ENCODE results near the gene PVALEF.
A peak's percentile ranks its signal among the peaks of the same experiment; 100 is the strongest.
"Not testable (repeated sequence)": the region's sequence is repeated elsewhere in the genome, so short reads cannot be mapped to it uniquely, and the experiment has no call there.

Gene PVALEF

DNA sequence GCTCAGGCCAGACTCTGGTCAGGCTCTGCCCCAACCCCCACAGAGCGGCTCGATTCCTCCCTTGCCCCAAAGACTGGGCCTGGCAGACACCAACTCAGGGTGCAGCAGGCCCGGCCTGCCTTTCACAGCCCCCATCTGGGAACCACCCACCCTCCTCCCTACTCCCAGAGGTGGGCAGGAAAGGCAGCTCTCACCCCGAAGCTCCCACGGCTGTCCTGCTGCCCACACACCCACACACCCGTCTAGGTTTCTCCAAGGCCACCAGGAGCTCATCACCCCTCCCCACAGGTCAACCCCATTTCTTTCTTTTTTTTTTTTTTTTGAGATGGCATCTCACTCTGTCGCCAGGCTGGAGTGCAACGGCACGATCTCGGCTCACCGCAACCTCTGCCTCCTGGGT is 53.7 kb downstream of the PVALEF start:
- DNase-seq (ENCODE audit: low spot score) = no peak

DNA sequence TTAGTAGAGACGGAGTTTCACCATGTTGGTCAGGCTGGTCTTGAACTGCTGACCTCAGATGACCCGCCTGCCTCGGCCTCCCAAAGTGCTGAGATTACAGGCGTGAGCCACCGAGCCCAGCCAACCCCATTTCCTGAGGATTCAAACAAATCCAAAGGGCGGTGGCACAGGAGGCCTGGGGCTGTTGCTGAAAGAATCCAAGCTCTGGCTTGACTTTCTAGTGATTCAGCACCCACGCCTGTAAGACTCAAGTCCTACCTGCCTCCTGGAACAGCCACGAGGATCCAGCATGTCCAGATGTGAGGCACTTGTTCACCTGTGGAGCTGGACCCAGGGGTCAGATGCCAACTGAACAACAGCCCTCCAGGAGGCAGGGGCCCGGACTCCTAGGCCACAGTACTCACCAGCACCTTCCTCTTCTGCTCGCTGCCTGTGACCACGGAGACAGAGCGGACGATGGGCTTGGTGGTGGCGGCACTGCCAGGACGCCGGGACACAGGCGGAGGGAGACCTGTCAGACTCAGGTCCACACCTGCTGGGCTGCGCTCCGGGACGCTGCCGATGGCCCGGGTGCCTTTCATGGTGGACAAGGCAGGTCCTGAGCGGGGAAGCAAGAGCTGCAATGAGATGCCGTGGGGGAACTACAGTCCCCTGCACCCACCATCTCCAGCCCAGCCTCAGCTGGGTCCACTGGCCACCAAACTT is 54.3 kb downstream of the PVALEF start:
- no peak for DNase-seq (ENCODE audit: low spot score)

DNA sequence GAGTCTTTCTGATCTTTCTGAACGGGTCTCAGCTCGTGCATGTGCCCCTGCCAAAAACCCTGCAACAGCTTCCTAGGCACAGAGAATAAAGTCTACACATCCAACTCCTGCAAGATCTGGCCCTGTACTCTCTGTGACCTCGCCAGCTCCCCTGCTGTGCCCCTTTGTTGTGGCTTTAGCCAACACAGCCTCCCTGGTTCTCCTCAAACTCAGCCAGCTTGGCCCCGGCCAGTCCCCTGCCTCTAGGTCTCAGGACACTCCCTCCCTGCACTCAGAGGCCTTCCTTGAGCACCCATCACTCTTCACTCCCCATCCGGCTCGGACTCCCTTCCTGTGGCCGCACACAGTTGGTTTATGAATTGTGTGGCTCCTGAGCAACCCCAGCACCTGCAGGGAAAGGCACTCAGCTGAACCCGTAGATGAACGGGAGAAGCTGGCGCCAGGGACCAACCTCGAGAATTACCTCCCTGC is 56.1 kb downstream of the PVALEF start:
- no peak for DNase-seq (ENCODE audit: low spot score)

DNA sequence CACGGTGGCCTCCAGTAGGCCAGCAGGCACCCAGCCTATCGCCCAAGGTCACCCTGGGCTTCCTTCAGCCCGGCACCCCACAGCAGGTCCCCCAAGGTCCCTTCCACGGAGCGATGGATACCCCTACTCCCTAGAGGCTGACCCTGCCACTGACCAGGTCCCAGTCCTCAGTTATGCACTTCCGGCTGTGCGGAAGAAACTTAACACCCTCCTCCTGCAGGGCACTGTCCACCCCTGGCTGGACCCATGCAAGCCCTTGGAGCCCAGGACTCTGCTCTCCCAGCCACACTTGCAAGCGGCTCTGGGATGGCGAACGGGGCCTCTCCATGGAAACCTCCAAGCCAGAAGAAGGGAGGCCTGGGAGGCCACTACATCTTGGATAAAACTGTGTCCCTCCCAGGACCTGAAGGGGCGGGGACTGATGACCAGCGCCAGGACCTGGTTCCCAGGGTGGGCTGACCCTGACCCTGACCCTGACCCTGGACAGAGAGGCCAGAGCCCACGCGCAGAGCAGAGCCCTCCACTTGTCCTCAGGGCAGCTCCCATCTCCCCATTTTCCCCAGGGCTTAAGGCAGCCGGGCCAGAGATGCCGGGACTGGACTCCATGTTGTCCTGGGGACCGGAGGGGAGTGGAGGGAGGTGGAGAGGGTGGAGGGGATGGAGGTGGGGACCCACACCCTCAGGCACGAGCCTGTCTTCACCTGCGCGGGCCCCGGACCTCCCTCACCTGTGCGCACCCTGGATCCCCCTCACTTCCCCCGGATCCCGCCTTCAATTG is 56.7 kb downstream of the PVALEF start:
- no peak for DNase-seq (ENCODE audit: low spot score)

DNA sequence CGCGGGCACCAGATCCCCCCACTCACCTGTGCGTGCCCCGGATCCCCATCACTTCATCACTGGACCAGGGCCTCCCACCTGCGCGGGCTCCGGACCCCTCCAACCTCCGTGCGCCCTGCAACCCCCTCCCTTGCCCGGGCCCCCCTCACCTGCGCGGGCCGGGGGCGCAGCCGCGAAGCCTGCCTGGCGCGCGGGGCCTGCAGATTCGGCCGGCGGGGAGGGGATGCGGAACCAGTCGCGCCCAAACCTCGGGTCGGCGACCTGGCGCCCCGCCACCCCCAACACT is 57.3 kb downstream of the PVALEF start:
- no peak for DNase-seq (ENCODE audit: low spot score)

DNA sequence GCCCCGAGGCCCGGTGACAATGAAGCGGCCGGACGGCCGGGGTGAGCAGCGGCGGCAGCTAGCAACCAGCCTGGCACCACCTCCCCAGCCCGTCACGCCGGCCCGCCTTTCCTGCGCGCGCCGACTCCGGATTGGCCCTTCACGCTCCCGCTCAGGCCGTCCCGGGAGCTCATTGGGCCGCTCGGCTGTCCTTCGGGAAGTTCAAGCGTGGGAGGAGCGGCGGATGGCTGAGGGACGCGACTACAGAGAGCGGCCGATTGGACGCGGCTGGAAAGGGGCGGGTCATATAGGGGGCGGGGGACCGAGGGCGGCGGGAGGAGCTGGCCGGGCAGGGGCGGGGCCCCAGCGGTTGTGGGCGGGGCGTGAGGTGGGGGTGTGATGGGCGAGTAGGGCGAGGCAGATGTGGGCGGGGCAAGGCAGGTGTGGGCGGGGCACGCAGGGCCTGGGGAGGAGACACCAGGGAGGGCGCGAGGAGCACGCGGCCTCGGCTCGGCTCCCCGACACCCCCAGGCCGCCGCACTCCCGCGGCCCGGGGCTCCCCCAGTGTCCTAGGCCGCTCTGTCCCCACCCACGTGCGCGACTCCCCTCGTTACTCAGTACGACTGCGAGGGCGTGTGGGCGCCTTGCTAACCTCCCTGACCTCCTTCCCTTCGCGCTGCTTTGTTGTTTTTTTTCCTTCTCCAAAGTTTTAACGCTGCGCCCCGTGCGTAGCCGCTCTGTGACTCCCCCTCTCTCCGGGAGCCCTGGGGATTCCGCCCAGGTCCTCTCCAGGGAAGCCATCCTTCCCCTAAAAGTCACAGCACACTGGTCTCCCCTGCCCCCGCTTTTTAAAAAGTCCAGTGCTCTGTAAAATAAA is 57.8 kb downstream of the PVALEF start, which contains the start of gene CEP131:
TSS of gene CEP131 (minus strand) at position 60 of the 856 bp plus-strand sequence. CDS start 2,909 bp downstream, outside the sequence.
- peak; percentile 98 for DNase-seq (ENCODE audit: low spot score)

DNA sequence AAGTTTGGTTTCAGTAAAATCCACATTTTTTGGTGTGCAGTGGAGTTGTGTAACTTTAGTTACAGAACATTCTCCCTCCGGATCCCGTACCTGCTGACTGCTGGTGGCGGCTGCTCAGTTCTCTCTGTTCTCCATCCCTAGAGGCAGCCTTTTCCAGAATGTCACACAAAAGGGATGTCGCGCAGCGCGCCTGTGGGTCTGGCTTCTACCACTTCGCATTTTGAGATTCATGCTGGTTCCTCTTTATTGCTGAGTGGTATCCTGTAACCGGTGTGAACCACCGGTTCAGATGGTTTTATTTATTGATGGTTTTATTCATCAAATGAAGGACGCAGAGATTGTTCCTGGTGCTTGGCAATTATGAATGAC is 58.4 kb downstream of the PVALEF start:
- DNase-seq (ENCODE audit: low spot score) = no peak

DNA sequence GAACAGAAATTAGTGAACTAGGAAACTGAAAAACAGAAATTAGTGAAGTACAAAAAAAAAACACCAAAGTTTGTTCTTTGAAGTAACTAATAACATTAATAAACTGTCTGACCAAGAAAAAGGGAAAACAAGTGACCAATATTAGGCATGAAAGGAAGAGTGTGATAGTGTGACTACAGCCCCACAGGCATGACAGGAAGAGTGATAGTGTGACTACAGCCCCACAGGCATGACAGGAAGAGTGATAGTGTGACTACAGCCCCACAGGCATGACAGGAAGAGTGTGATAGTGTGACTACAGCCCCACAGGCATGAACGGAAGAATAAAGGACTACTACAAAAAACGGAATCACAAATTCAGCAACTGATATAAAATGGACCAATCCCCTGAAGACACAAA is 62.3 kb downstream of the PVALEF start:
- not testable (repeated sequence) for DNase-seq (ENCODE audit: low spot score)

DNA sequence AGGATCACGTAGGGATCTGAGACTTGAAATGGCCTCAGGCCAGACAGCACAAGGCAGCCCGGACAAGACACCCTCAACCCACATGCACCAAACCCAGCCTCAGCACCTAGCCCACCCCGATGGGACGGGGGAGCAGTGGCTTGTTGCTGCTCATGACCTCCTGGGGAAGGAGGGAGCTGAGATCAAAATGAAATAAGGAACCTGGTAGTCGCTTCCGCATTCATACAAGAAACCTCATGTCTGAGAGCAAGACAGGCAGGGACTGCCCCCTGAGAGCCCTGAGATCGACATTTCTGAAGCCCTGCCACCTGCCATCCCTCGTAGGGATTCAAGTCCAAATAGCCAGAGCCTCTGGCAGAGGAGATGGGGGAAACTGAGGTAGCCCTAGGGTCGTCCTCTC is 63.1 kb downstream of the PVALEF start:
- no peak for DNase-seq (ENCODE audit: low spot score)

DNA sequence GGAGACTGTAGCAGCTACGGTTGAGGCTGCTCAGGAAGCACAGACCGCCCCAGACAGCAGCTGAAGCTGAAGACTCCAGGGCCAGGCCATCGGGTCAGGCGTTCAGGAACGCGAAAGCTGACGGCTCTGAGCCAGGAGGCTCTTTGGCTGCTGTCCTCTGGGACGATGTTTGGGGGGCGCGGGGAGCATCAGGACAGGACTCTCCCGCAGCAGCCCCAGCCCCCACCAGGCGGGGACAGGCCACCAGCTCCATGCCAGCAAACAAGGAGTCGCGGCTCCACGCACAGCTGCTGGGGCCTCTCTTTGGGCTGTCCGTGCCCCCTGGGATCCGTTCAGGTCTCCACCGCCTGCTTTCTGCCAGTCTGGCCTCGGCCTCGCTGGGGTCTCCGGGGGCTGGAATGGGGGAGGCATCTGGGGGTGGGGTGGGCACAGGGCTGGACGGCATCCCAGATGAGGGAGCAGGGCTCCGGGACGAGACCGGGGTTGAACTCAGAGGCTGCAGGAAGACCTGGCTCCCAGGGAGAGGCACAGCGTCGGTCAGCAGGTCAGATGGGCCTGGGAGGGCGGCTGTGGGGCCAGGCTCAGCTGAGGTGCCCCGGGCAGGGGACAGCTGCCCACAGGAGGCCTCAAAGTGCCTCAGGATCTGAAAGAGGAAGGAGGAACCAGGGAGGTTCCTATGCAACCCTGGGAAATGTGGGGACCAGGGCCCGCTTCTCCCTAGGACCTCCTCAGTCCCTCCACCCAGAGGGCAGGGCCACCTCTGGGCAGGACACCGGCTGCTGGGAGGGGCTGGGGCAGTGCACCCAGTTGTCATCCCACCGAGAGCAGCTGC is 63.7 kb downstream of the PVALEF start:
- DNase-seq (ENCODE audit: low spot score) = no peak

DNA sequence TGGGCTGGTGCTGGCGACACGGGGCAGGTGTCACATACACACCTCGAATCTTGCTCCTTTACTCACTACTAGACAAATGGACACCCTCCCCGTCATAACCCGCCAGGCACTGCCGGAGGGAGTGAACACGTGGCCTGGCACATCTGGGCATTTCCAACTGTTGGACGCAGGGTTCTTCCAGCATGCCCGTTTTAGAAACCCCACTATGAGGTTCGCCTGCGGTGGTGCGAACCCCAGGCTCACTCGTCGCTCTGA is 64.3 kb downstream of the PVALEF start:
- DNase-seq (ENCODE audit: low spot score) = no peak

DNA sequence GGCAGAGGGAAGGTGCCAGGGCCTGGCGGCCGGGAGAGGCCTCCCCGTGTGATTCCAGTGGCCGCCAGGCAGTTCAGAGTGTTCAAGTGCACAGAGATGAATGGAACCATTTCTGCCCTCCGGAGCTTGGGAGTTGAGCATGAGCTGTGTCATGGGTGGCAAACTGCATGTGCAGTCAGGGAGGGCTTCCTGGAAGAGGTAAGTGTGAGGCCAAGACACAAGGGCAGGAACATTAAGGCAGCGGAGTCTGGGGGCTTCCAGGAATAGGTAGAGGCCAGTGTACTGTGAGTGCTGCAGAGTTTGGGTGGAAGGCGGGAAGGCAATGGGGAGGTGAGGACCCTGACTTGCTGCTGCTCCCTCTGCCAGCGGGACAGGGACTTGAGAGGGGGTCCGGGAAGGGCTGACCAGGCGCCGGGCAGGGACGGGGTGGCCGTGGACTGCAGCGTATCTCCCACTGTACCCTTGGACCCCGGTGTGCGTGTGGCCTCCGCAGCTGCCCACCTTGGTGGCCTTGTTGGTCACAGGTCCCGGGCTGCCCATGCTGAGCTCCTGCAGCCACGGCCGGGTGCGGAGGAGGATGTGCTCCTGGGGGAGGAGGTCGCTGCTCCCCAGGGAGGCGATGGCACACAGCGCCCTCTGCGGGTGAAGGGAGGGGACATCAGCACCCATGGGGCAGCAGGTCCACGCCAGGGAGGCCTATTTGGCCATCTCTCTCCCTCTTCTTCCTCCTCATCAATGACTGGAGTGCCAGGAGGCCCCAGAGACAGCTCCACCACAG is 64.9 kb downstream of the PVALEF start:
- DNase-seq (ENCODE audit: low spot score) = no peak

DNA sequence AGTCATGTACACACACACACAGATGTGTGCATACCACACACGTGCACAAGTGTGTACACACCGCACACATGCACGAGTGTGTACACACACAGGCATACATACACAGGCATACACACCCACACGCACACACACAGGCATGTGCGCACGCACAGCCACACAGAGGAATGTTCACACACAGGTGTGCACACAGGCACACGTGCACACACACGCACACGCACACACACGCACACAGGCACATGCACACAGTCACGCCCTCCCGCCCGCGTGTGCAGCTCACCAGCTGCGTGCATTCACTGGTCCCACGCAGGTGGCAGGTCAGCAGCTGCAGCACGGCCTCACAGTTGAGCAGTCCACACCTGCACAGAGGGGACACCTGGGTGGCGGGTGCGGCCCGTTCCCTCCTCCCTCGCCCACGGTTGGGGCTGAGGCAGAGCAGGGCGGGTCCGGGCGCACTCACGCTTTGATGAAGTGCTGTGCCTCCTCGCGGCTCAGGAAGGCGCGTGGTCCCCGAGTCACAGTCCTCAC is 65.9 kb downstream of the PVALEF start:
- DNase-seq (ENCODE audit: low spot score) = no peak

DNA sequence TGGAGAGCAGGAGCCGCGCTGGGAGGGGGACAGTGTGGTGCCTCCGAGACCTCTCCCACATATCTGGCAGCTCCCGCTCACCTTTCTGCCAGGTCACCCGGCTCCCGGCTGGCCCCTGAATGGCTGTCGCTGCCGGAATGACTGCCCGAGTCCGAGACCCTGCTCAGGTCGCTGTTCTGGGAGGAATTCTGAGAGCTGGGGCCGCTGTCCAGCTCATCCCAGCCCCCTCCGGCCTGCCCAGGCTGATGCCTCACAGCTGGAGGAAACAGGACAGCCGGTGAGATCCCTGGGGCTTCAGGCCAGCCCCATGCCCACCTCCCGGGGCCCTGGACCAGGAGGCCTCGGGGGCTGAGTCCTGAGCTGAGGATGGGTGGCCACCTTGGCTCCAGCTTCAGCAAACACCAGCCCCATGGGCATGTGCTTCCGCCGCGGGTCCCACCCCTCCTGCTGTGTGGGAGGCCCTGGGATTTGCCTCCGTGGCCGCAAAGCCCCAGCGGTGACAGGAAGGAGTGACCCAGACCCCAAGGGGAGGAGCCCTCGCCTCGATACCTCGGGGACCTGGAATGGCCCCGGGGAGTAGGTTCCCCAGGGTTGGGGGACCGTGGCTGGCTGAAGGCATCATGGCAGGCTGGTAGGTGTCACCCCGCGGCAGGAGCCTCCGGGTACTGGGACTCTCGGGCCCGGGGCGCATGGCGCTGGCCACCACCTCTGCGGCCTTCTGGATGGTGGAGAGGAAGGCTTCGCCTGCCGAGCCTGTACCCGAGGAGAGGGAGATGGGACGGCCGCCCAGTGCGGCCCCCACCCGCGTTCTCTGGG is 66.7 kb downstream of the PVALEF start:
- DNase-seq (ENCODE audit: low spot score) = no peak
